A673 (cell line): Measurements from ENCODE around the gene EFR3B.

Experiments used
- EZH2 ChIP-seq: fragments of 200-600 bp; sonication (generic); IDR thresholded peaks from 2 replicates; pipeline ENCODE4 v1.6.1; 2017; ENCODE audit warnings: borderline replicate concordance, low read depth, mild to moderate bottlenecking, mixed read lengths, antibody characterized with exemption, low read length; ENCODE audit not compliant: poor library complexity, severe bottlenecking
- TF ChIP-seq, protein P1 (sequence below): fragments of 300-800, 200-600 bp; sonication (generic); conservative IDR thresholded peaks from 2 replicates; pipeline ENCODE4 v1.5.1; 2017; ENCODE audit warnings: low read depth, mild to moderate bottlenecking, antibody characterized with exemption, low read length, moderate library complexity, mixed read lengths

DNA sequence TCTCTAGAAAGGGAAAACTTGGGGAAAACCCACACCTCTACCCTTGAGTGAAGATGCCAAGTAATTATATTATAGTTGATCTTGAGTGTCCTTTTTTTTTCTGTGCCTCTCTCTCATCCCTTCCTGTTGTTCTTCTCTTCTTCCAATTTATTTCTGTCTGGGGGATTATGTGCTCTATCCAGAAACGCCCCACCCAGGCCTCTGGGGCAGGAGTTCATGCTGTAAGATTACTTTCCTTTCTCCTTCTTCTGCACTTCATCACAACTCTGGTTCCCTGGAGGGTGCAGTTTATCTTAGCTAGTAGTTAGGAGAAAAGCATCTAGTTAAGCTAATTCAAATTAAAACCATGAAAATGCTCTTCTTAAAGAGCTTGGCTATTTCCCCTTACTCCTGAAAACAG lies 39.8 kb upstream of the EFR3B start:
- TF ChIP-seq, protein P1, sequence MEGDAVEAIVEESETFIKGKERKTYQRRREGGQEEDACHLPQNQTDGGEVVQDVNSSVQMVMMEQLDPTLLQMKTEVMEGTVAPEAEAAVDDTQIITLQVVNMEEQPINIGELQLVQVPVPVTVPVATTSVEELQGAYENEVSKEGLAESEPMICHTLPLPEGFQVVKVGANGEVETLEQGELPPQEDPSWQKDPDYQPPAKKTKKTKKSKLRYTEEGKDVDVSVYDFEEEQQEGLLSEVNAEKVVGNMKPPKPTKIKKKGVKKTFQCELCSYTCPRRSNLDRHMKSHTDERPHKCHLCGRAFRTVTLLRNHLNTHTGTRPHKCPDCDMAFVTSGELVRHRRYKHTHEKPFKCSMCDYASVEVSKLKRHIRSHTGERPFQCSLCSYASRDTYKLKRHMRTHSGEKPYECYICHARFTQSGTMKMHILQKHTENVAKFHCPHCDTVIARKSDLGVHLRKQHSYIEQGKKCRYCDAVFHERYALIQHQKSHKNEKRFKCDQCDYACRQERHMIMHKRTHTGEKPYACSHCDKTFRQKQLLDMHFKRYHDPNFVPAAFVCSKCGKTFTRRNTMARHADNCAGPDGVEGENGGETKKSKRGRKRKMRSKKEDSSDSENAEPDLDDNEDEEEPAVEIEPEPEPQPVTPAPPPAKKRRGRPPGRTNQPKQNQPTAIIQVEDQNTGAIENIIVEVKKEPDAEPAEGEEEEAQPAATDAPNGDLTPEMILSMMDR: no peak
- TF ChIP-seq EZH2: no peak
